Tibial nerve (tissue), 4 donors: ENCODE results near the gene JUNB.

Experiments used
- CTCF ChIP-seq, 5 experiments: fragments of 200-600 bp in 3 of 5; fragments of 450-650 bp in 2 of 5; sonication (generic) in 3 of 5; IDR thresholded peaks; one replicate each; pipeline ENCODE4 v1.5.1; 2016 to 2019; ENCODE audit warnings: antibody characterized with exemption in 5 of 5, mild to moderate bottlenecking in 3 of 5, moderate library complexity in 2 of 5
- EP300 ChIP-seq, 2 donors: sonication (generic); formaldehyde crosslinking; IDR thresholded peaks; one replicate each; pipeline ENCODE4 v1.6.1; 2017; ENCODE audit warnings: antibody characterized with exemption in 2 of 2, mild to moderate bottlenecking in 1 of 2
- POLR2A ChIP-seq, 2 donors: fragments of 450-650 bp; IDR thresholded peaks; one replicate each; pipeline ENCODE4 v1.6.1; 2017; ENCODE audit warnings: antibody characterized with exemption in 2 of 2, mild to moderate bottlenecking in 2 of 2, moderate library complexity in 2 of 2

- no peak for TF ChIP-seq CTCF (IDR thresholded peaks at IDR 0.05)
- no peak for TF ChIP-seq POLR2A (IDR thresholded peaks at IDR 0.05)
- no peak for TF ChIP-seq EP300 (IDR thresholded peaks at IDR 0.05)
Observed at GRCh38 chr19:12834976-12835757, 43.9 kb downstream of the JUNB start.
